GM13977 (cell line): ENCODE measurements around the gene C1S.
"Not testable (repeated sequence)": the region's sequence is repeated elsewhere in the genome, so short reads cannot be mapped to it uniquely, and the experiment has no call there.

Experiments used
- DNase-seq: peaks from one replicate; pipeline ENCODE4 v3.0.0; 2012; ENCODE audit warnings: low spot score
- in situ Hi-C: fragments of 300-500 bp; cut with MboI; formaldehyde crosslinking; loops from one replicate; pipeline ENCODE4 v1.12.0; 2022; ENCODE audit warnings: low sequenced_read_pairs, low pct_unique_long_range_greater_than_20kb, mixed read lengths, inconsistent platforms; ENCODE audit not compliant: unreplicated experiment
- TF ChIP-seq, protein P1 (sequence below): IDR thresholded peaks from 2 replicates; pipeline ENCODE4 v1.5.1; 2012; ENCODE audit warnings: mild to moderate bottlenecking, control low read depth; ENCODE audit not compliant: insufficient read depth; ENCODE audit errors: extremely low read depth, missing control alignments

Gene C1S

DNA sequence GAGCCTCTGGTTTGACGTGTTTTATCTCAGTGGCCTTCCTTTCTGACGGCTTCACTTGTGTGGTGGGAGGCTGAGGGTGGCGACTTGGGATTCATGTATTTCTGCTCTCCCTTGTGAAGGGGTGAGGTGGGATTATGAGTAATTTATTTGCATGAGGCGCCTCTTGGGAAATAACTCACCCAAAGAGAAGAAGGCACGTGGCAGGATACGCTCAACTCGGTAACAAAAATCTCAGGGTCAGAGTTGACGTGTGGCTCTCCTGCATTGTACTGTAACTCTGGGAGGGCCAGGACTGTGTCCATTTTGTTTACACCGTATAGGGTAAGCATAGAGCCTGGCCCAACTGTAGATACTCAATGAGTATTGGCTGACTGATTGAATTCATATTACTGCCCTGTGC, 14.6 kb upstream of the C1S start:
- in situ Hi-C loops: no loop called here
- no peak for DNase-seq
- TF ChIP-seq, protein P1, sequence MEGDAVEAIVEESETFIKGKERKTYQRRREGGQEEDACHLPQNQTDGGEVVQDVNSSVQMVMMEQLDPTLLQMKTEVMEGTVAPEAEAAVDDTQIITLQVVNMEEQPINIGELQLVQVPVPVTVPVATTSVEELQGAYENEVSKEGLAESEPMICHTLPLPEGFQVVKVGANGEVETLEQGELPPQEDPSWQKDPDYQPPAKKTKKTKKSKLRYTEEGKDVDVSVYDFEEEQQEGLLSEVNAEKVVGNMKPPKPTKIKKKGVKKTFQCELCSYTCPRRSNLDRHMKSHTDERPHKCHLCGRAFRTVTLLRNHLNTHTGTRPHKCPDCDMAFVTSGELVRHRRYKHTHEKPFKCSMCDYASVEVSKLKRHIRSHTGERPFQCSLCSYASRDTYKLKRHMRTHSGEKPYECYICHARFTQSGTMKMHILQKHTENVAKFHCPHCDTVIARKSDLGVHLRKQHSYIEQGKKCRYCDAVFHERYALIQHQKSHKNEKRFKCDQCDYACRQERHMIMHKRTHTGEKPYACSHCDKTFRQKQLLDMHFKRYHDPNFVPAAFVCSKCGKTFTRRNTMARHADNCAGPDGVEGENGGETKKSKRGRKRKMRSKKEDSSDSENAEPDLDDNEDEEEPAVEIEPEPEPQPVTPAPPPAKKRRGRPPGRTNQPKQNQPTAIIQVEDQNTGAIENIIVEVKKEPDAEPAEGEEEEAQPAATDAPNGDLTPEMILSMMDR: no peak

DNA sequence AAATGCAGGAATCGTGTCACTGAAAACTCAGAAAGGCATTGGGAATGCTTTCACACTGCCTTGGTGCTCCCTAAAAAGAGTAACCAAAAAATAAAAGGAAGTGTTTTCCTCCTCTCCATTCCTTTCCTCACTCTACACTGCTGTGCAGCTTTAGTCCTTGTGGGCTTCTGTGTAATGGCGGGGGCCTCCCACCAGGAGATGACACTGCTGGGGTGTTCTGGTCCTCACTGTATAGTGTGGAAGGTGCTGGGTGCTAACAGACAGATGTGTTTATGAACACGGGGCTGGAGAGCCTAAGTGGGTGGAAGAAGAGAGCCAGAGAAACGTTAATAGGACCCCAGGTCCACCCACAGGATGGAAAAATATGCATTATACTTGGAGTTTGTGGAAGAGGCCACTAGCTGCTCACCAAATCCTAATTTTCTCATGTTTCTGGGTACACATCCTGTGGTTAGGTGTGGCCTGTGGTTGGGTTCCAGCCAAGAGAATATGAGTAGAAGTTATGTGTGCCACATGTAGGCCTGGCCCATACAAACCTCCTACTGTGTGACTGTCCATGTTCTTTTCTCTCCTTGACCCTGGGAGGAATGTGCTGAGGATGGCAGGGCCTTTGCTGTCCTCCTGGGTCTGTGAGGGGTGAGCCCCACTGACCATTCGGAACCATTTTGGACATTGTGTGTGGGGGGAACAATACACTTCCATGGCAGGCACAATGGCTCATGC, 14.0 kb upstream of the C1S start:
- in situ Hi-C loops: no loop called here
- TF ChIP-seq, protein P1: no peak
- DNase-seq: no peak

DNA sequence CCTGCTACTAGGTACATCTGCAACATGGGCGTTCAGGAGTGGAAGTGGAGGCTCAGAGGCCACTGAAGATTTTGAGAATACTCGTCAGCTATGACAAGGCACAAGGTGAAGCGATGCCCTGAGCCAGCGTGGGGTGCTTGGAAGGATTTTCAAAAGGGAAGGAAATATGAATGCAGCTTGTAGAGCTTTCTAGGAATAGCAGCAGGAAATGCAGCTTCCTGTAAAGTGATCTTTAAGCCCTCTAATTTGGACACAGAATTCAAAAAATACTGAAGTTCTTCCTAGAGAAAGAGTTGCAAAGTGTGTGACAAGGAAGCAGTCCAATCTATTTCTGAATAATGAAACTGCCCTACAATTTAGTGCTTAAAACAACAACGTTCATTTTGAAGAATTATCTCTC, 13.2 kb upstream of the C1S start:
- DNase-seq: no peak
- in situ Hi-C loops: no loop called here
- TF ChIP-seq, protein P1: no peak

DNA sequence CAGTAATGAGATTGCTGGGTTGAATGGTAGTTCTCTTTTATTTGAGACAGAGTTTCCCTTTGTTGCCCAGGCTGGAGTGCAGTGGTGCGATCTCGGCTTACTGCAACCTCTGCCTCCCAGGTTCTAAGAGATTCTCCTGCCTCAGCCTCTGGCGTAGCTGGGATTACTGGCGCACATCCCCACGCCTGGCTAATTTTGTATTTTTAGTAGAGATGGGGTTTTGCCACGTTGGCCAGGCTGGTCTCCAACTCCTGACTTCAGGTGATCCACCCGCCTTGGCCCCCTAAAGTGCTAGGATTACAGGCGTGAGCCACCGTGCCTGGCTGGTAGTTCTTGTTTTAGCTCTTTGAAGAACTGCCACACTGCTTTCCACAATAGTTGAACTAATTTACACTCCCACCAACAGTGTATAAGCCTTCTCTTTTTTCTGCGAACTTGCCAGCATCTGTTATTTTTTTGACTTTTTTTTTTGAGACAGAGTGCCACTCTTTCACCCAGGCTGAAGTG, 11.0 kb upstream of the C1S start:
- in situ Hi-C loops, DNase-seq: not testable (repeated sequence)

DNA sequence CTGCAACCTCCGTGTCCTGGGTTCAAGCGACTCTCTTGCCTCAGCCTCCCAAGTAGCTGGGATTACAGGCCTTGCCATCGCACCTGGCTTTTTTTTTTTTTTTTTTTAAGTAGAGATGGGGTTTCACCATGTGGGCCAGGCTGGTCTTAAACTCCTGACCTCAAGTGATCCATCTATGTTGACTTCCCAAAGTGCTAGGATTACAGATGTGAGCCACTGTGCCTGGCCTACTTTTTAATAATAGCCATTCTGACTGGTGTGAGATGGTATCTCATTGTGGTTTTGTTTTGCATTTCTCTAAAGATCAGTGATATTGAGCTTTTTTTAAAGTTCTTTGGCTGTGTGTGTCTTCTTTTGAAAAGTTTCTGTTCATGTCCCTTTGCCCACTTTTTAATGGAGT, 10.5 kb upstream of the C1S start:
- DNase-seq, in situ Hi-C loops: not testable (repeated sequence)

DNA sequence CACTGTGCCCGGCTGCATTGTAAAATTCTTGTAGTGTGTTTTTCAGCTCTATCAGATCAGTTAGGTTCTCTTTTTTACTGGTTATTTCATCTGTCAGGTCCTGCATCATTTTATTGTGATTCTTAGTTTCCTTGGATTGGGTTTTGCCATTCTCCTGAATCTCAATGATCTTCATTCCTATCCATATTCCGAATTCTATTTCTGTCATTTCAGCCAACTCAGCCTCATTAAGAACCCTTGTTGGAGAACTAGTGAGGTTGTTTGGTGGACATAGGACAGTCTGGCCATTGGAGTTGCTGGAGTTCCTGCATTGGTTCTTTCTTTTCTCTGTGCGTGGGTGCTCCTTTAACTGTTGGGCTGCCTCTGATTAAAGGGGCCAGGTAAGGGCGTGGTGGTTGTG, 5.6 kb upstream of the C1S start:
- TF ChIP-seq, protein P1: no peak
- in situ Hi-C loops: no loop called here
- DNase-seq: no peak

DNA sequence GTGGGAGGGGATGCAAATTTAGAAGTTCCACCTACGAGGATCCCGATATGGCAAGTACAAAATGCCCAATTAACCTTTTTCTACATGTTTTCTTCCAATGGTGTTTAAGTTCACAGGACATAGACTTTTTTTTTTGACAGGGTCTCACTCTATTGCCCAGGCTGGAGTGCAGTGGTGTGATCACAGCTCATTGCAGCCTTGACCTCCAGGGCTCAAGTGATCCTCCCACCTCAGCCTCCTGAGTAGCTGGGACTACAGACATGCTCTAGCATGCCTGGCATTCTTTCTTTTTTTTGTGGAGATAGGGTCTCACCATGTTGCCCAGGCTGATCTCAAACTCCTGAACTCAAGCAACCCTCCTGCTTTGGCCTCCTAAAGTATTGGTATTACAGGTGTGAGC, 4.8 kb upstream of the C1S start:
- DNase-seq, in situ Hi-C loops: not testable (repeated sequence)

DNA sequence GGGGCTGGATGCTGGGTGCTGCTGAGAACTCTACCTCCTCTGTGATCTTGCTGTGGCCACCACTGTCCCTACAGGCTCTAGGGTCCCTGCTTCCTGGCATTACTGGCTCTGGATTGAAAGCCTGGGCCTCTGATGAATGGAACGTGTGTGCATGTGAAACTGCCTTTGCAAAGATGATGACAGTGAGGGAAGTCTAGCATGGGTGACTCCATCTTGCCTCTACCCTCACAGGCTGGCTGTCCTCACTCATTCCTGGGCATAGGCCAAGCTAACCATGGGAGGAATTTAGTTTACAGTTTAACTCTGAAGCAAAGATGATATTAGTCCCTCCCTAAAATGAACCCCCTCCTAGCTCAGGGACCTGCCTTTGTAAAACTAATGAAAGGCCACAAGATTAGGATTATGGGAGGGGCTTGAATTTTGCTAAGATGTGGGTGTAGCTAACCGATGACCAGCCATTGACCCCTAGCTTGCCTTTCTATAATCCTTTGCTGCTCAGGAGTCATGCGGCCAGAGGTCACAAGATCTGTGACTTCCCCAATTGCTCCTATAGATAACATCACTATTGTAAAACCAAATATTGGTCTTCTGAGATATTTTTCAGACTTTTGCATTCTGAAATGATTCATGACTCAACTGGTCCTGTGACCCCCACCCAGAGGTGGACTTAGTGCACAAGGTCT, 2.2 kb upstream of the C1S start:
- TF ChIP-seq, protein P1: no peak
- DNase-seq: no peak
- in situ Hi-C loops: no loop called here
